SW 1271 (cell line): ENCODE measurements around the gene FAN1.

Experiments
- DNase-seq, 2 experiments: peaks; one replicate each; lab custom pipeline; 2025; lab: John Stamatoyannopoulos, UW

Gene FAN1

DNA sequence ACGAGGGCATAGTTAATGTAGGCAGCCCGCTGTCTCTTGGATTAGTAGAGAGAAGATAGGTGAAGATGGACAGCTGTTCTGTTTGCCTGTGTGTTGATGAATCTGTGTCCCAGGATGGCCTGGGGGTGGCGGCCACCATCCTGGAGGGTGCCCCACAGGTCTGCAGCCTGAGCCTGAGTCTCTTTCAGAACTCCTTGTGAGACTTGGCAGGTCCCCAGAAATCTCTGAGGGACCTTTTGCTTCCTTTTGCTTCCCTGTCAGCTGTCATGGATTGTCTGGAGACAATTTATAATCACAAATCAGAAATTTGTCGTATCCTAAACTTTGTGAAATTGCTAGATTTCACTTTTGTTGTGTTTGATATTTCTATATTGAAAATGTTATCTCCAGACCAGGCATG, 17.4 kb downstream of the FAN1 start:
- DNase-seq: no peak

DNA sequence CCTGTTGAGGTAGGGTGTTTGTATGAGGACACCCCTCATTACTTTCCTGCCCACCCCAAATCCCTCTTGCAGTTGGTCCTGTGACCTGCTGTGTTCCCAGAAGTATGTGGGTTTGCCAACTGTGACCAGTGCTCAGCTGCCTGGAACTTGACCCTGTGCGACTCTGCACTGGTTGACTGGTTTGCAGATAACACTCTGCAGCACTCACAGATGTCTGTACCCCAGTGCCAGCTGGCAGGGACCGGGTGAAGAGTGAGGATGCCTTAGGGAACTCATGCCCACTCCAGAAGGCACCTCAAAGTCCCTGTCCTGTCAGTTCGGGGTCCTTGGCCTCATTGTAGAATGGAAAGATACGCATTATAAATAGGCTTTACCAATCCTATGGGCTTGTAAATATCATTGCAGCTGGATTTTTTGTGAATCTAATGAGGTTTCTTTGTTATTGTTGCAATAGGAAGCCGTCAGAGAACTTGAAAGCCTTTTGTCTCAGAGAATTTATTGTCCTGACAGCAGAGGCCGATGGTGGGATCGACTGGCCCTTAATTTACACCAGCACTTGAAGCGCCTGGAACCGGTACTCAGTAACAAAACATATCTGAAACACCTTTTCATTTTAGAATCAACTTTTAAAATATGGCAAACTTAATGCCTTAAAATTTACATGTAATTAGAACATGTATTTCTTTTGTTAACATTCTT, 18.2 kb downstream of the FAN1 start:
- DNase-seq: no peak

GRCh38 chr15:30922480-30923311, 19.0 kb downstream of the FAN1 start:
- no peak for DNase-seq

DNA sequence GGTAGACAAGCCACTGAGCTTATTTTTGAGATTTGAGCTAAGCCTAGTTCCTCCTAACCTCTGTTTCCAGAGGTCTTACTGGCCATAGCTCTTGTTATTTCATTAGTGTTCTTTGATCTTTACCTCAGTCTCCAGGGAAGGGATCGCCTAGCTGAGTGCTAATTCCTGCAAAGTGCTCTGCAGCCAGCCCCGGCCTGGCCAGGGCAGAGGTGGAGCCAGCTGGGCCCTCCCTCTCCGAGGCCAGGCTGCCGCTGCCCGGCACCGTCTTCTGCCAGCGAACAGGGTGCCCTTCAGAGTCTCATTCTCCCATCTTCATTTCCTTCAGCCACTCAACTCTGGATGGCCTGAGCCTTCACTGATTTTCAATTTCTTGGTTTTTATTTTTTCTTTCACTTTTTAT, 19.7 kb downstream of the FAN1 start:
- no peak for DNase-seq

- no peak for DNase-seq
Observed at GRCh38 chr15:30924353-30924752, 20.6 kb downstream of the FAN1 start.

DNA sequence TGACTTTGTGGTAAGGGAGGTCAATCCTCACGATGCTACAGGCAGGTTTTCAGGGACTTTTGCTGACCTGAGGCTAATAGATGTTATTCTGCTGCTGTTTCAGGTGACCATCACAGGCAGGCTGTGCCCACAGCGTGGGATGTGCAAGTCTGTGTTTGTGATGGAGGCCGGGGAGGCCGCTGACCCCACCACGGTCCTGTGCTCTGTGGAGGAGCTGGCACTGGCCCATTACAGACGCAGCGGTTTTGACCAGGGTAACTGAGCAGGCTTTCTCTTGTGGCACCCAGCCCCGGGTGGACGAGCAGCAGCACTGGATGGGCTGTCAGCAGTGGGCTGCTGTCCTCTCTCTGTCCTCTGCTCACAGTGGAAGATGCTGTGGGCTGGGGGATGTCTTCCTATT, 22.0 kb downstream of the FAN1 start:
- no peak for DNase-seq

GRCh38 chr15:30926161-30926560, 22.4 kb downstream of the FAN1 start:
- DNase-seq: no peak

DNA sequence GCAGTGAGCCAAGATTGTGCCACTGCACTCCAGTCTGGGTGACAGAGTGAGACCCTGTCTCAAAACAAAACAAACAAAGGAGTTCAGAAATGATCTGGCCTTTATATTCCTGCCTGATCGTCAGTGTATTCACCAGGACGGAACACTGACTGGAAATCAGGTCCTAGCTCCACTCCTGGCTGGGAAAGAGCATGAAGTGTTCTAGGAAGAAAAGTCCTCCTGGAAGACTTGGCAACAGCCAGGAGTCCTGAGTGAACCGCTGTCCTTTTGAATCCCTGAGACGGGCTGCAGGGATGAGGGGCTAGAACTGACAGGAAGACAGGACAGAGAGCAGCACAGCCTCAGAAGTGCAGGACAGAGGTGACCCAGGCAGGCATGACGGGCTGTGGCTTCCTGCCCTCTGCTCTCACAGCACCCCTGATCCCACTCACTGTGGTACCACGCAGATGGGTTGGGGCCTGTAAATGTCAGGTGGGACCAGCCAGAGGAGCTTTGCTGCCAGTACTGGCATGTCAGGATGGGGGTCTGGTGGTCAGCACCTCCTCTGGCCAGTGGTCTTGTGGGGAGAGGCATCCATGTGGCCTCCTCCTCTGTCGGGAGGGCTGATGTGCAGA, 23.5 kb downstream of the FAN1 start:
- DNase-seq: no peak

GRCh38 chr15:30928076-30928475, 24.4 kb downstream of the FAN1 start:
- DNase-seq: no peak

DNA sequence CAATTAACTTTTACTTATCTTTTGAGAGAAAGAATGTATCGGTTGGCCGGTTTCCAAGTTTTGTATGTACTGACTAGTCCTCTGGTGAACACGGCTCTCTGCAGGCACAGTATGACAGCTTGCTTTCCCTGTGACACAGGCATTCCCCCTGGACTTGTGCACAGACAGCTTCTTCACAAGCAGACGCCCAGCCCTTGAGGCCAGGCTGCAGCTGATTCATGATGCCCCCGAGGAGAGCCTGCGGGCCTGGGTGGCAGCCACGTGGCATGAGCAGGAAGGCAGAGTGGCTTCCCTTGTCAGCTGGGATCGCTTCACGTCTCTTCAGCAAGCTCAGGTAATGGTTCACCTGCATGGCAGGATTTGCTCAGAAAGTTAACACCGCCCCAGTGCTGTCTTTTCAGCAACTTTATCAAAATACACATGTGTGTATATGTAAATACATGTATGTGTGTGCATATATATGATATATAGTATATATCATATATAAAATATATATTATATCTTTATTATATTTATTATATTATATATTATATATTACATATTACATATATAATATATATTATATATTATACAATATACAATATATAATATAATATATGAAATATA, 25.5 kb downstream of the FAN1 start:
- no peak for DNase-seq

DNA sequence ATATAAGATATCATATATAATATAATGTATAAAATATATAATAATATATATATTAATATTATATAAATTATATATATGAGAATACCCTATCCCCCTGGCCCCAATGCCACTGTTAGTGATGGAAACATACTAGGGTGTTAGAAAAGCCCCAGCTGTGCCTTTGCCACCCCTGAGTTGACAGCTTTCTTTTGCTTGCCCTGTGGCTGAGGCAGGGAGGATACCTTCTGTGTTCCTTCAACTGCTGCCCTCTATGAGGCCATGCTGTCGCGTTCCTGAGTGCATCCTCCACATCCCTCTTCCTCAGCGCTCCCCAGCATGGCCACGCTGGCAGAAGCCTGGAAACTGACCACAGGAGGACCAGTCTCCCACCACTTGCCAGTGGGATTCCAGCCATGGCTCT, 26.3 kb downstream of the FAN1 start:
- DNase-seq: no peak

- DNase-seq: no peak
Observed at GRCh38 chr15:30930422-30930821, 26.7 kb downstream of the FAN1 start.

DNA sequence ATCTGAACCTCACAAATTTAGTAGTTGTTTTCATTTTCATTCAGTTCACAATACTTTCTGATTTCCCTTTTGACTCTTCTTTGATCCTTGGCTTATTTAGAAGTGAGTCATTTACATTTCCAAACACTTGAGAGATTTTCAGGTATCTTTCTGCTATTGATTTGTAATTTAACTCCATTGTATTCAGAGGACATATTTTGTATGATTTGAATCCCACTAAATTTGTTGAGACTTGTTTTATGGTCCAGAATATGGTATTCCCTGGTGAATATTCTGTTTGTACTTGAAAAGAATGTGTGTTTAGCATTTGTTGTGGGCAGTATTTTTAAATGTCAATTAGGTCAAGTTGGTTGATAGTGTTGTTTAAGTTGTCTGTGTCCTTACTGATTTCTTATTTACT, 29.6 kb downstream of the FAN1 start:
- no peak for DNase-seq

DNA sequence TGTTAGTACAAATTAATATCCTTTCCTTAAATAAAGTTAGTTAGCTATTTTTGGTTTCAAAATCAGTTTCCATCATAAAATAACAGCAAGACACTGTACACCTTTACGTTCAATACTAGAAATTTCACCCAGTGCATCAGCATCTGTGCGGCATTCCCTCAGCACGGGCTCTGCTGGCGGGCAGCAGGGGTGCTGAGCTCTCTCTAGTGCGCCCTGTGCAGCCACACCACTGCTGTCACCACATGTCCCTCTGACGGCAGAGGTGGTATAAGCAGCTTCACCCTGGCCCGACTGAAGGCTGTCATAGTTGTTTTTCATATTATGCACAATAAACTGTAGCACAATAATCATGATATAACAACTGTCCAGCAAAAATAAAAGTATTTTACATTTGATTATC, 35.4 kb downstream of the FAN1 start:
- DNase-seq: no peak

GRCh38 chr15:30940359-30940758, 36.6 kb downstream of the FAN1 start:
- no peak for DNase-seq

DNA sequence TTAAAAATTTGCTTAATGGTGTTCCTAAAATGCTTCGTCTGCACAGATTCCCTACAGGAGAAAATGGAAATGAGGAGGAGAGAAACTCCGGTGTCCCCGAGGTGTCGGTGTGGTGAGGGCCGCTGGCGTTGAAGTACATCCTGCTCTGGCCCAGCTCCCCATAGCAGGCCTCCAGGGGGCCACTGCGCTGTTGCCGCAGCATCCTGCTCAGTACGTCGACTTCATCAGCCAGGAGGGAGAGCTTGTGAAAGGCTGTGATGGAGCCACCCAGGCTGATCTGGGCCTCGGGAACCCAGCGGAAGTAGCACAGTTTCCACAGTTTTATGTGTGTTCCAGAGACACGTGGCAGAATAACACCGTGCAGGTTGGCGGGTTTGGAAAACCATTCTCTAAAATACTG, 37.8 kb downstream of the FAN1 start:
- no peak for DNase-seq

- DNase-seq: no peak
Observed at GRCh38 chr15:30943654-30944335, 40.1 kb downstream of the FAN1 start.

- no peak for DNase-seq
Observed at GRCh38 chr15:30953183-30953582, 49.5 kb downstream of the FAN1 start.

- peak; percentile 61 to 64 for DNase-seq
Observed at GRCh38 chr15:30953731-30954378, 50.1 kb downstream of the FAN1 start.

GRCh38 chr15:30954674-30955073, 51.0 kb downstream of the FAN1 start:
- DNase-seq: no peak
